Measurements from ENCODE around the gene MYO7B. TPM values are rescaled to one million over a fixed set of nuclear protein-coding genes. Genes with fewer than 3 reads are reported as not detected.

MYO7B gene
- total RNA-seq, 2 donors from 2014 or later, result 0.52 to 0.67 TPM

DNA sequence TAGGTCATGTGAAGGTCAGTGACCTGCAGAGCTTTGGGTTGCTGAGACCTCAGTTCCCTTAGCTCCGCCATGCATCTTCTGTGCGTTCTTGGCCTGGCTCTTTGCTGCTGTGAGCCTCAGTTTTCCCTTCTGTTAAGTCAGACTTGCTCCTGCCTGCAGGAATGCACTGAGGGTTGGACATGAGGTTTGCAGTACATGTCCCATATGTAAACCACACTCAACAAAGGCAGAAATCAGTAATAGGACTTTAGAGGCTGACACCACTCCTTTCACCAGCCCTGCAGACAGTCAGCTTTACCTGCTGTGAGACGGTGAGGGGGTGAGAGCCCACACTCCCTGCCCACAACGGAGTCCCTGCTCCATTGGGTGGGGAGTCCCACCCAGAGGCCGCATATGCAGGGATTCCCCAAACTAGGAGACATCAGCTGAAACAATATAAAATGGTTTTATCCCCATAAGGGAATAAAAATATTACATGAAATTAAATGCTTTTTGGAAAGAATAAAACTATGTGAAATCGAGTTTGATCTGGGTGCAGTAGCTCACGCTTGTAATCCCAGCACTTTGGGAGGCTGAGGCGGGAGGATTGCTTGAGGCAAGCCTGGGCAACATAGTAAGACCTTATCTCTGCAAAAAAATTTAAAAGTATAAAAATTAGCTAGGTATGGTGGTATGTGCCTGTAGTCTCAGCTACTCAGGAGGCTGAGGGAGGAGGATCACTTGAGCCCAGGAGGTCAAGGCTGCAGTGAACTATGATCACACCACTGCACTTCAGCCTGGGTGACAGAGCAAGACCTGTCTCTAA lies 55.1 kb downstream of the MYO7B start:
- no peaks in the 10 kb centered on the region for H3K36me3 ChIP-seq
- no peaks in the 10 kb centered on the region for H3K4me1 ChIP-seq
- TF ChIP-seq CTCF (IDR thresholded peaks at IDR 0.05), result no peak
- H3K27me3 ChIP-seq, result no peaks in the 10 kb centered on the region
- H3K4me3 ChIP-seq, result no peak overlapping the region
- DNase-seq (ENCODE audit: low spot score), result no peak
- no peak overlapping the region for H3K27ac ChIP-seq
- no peaks in the 10 kb centered on the region for H3K9me3 ChIP-seq

- DNase-seq (ENCODE audit: low spot score), result no peak
- no peak overlapping the region for H3K4me3 ChIP-seq
- no peaks in the 10 kb centered on the region for H3K4me1 ChIP-seq
- H3K36me3 ChIP-seq, result no peaks in the 10 kb centered on the region
- H3K27me3 ChIP-seq, result no peaks in the 10 kb centered on the region
- no peaks in the 10 kb centered on the region for H3K9me3 ChIP-seq
- no peak overlapping the region for H3K27ac ChIP-seq
- peak; percentile 91 to 97 for TF ChIP-seq CTCF (IDR thresholded peaks at IDR 0.05)
Observed at GRCh38 chr2:127591221-127591923, 55.9 kb downstream of the MYO7B start.

DNA sequence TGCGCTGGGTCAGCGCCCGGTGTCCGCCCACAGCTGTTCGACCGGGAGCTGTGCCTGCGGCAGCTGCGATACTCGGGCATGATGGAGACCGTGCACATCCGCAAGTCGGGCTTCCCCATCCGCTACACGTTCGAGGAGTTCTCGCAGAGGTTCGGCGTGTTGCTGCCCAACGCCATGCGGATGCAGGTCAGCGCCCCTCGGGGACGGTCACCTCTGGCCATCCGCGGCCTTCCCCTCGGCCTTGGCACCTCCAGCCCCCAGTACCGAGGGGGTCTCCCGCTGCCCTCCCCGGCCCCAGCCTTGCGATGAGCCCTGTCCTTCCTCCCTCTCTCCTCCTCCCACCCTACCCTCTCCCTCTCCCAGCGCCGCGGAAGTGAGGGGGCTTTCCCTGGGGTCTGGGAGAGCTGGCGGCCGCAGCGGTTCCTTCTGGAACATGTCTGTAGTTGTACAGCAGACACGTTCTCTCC lies 57.3 kb downstream of the MYO7B start:
- H3K36me3 ChIP-seq, result no peaks in the 10 kb centered on the region
- no peaks in the 10 kb centered on the region for H3K27me3 ChIP-seq
- no peak overlapping the region for H3K27ac ChIP-seq
- no peaks in the 10 kb centered on the region for H3K4me1 ChIP-seq
- no peak for TF ChIP-seq CTCF (IDR thresholded peaks at IDR 0.05)
- H3K9me3 ChIP-seq, result no peaks in the 10 kb centered on the region
- peak; percentile 40 for DNase-seq (ENCODE audit: low spot score)
- H3K4me3 ChIP-seq, result no peak overlapping the region

DNA sequence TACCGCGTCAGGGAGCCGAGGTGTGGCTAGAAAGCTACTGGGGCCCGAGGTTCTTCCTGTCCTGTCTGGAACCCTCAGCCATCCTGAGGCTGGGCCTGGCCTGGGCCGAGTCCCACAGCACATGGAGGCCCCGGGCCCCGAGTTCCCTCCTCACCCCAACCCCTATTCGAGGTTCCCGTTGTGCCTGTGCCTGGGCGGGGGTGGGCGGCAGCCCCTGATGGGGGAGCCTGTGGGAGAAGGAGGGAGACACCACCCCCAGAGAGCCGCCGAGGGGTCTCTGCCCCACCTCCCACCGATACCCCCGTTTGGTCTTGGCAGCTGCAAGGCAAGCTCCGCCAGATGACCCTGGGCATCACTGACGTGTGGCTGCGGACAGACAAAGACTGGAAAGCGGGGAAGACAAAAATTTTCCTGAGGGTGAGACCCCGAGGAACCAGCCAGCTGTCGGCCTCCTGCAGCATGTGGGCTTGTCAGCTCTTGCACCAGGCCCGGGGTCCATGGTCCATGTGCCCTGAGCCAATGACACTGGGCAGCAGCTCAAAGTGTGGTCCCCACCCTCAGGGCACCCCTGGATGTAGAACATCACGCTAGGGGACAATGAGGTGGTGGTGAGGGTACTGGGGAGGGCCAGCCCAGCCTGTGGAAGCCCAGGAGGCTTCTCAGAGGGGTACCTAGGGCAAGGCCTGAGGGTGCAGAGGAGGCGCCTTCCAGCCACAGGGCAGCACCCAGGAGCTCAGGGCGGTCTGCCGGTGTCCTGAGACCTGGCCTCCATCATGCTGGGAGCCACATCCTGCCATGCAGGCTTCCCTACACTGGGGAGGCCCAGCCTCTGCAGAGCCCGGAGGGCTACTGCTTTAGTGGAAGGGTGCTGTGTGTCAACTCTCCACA lies 58.0 kb downstream of the MYO7B start:
- Histone ChIP-seq H3K4me1 (no peaks in the 10 kb centered on the region), H3K9me3 (no peaks in the 10 kb centered on the region), H3K4me3 (no peak overlapping the region), H3K27ac (no peak overlapping the region), H3K36me3 (no peaks in the 10 kb centered on the region), H3K27me3 (no peaks in the 10 kb centered on the region)
- TF ChIP-seq CTCF (IDR thresholded peaks at IDR 0.05), result no peak
- peak; percentile 49 for DNase-seq (ENCODE audit: low spot score)

DNA sequence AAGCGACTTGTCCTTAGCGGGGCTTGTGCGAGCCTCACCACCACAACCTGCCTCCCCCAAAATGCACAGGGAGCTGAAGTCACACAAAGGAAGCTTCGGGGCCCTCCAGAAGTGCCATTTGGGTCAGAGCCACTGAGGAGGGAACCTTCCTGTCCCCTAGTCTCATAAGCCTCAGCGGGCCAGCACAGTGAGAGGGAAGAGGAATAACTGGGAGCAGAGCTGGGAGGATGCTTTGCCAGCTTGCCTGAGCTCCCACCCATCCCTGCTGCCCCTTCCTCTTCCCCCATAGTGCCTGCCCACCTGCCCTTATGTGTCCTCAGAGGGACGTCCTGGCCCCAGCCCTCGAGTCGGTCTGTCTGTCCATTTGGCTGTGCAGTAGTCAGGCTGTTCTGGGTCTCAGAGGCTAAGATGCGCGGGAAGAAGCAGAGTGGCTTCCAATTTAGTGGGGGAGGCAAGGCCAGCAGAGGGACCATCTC lies 58.7 kb downstream of the MYO7B start:
- Histone ChIP-seq H3K27me3 (no peaks in the 10 kb centered on the region), H3K9me3 (no peaks in the 10 kb centered on the region), H3K4me1 (no peaks in the 10 kb centered on the region), H3K36me3 (no peaks in the 10 kb centered on the region), H3K27ac (no peak overlapping the region), H3K4me3 (no peak overlapping the region)
- DNase-seq (ENCODE audit: low spot score), result peak; percentile 53
- no peak for TF ChIP-seq CTCF (IDR thresholded peaks at IDR 0.05)

Measured in right atrium auricular region (tissue), 2 donors.